HepG2 (cell line): ENCODE data around the gene BCL7A. TPM values are rescaled to one million over a fixed set of nuclear protein-coding genes. Genes with fewer than 3 reads are reported as not detected.

Source experiments
- ATAC-seq: fragments of 200-7000 bp; cut with Tn5 transposase; 3 replicates; pipeline ENCODE4 v1.9.1; 2020; ENCODE audit warnings: mild to moderate bottlenecking, moderate library complexity
- BruUV-seq: library from RNA; stranded (reverse); fragments of 400-500 nt; replicated peaks from 2 replicates; lab custom pipeline; 2021; lab: Mats Ljungman, UMichigan
- CTCF ChIA-PET: fragments of 300-600 bp; formaldehyde crosslinking; extraction: SDS; loops from one replicate; lab custom pipeline; 2021; ENCODE audit warnings: low total read pairs, inconsistent platforms, low intra/inter-chr PET ratio; lab: Yijun Ruan, JAX
- POLR2A ChIA-PET: fragments of 350-600 bp; sonication (Branson Sonifier 250); formaldehyde crosslinking; loops from one replicate; lab custom pipeline; 2020; ENCODE audit warnings: antibody characterized with exemption, inconsistent platforms; lab: Yijun Ruan, JAX
- DNase-seq: peaks from one replicate; pipeline ENCODE4 v3.0.0-alpha.2; 2015; ENCODE audit warnings: low spot score
- FAIRE-seq: peaks from 3 replicates; lab custom pipeline; 2011; peaks lifted over from hg19 to GRCh38; lab: Jason Lieb, UNC
- H2AFZ ChIP-seq: one replicate; pipeline ENCODE4 v1.6.1; 2011; ENCODE audit warnings: low read length, inconsistent platforms
- H3K27ac ChIP-seq: fragments of 300-600 bp; 3 replicates; pipeline ENCODE4 v1.8.0; 2011; ENCODE audit warnings: mixed run types, mild to moderate bottlenecking, mixed read lengths, low read length, inconsistent platforms; ENCODE audit not compliant: insufficient read depth; ENCODE audit errors: extremely low read length
- H3K27me3 ChIP-seq, 2 experiments: fragments of 200-600 bp in 1 of 2; 2 replicates in 1 of 2; 3 replicates in 1 of 2; pipeline versions ENCODE4 v1.6.0 to v1.8.0; 2011; ENCODE audit warnings: low read length in 2 of 2, mild to moderate bottlenecking in 2 of 2, moderate library complexity in 2 of 2, inconsistent platforms in 1 of 2; ENCODE audit not compliant: insufficient read depth in 2 of 2, control insufficient read depth in 1 of 2
- H3K36me3 ChIP-seq, 2 experiments: fragments of 200-600 bp in 1 of 2; replicated peaks in 1 of 2; 2 replicates in 1 of 2; 3 replicates in 1 of 2; pipeline versions ENCODE4 v1.5.1 to v1.8.0; 2011; ENCODE audit warnings: low read length in 2 of 2, inconsistent platforms in 1 of 2; ENCODE audit not compliant: insufficient read depth in 2 of 2, control insufficient read depth in 1 of 2
- H3K4me1 ChIP-seq: 2 replicates; pipeline ENCODE4 v1.5.1; 2012; ENCODE audit warnings: low read length, inconsistent platforms; ENCODE audit not compliant: insufficient read depth
- H3K4me2 ChIP-seq: 2 replicates; pipeline ENCODE4 v1.6.0; 2011; ENCODE audit warnings: low read depth, low read length, inconsistent platforms
- H3K4me3 ChIP-seq, 3 experiments: fragments of 200-600 bp in 1 of 3; sonication (generic), shearing (Covaris generic) in 1 of 3; replicated peaks in 1 of 3; 2 replicates each; pipeline ENCODE4 v1.5.1; 2011 to 2016; ENCODE audit warnings: low read length in 3 of 3, inconsistent platforms in 2 of 3, low read depth in 2 of 3, mild to moderate bottlenecking in 2 of 3, control low read depth in 1 of 3, mixed read lengths in 1 of 3; ENCODE audit not compliant: insufficient read depth in 1 of 3
- H3K79me2 ChIP-seq: one replicate; pipeline ENCODE4 v1.6.1; 2011; ENCODE audit warnings: low read length, inconsistent platforms; ENCODE audit not compliant: insufficient read depth
- H3K9ac ChIP-seq: 2 replicates; pipeline ENCODE4 v1.6.0; 2011; ENCODE audit warnings: mild to moderate bottlenecking, low read depth, low read length, inconsistent platforms; ENCODE audit not compliant: insufficient read depth
- H3K9me3 ChIP-seq: 2 replicates; pipeline ENCODE4 v1.5.1; 2012; ENCODE audit warnings: mild to moderate bottlenecking, low read length
- H4K20me1 ChIP-seq: 2 replicates; pipeline ENCODE4 v1.6.0; 2011; ENCODE audit warnings: inconsistent platforms, mild to moderate bottlenecking, low read length, moderate library complexity; ENCODE audit not compliant: insufficient read depth
- ZNF501 ChIP-seq: sonication (generic); formaldehyde crosslinking; IDR thresholded peaks from 2 replicates; pipeline ENCODE4 v1.5.1; 2020; ENCODE audit warnings: mild to moderate bottlenecking, moderate library complexity, missing genetic modification reagents
- WGBS: methylation state at CpG from one replicate; pipeline ENCODE4 v1.1.6; 2017; ENCODE audit warnings: low lambda C conversion rate; 5-methylcytosine and 5-hydroxymethylcytosine counted together
- in situ Hi-C: cut with HindIII; loops from 2 replicates; pipeline ENCODE4 v1.10.0; 2017; ENCODE audit warnings: low pct_unique_long_range_greater_than_20kb; ENCODE audit not compliant: extremely low pct_ligation_motif_present
- intact Hi-C: fragments of 100-400 bp; cut with micrococcal nuclease; formaldehyde crosslinking; loops from one replicate; pipeline ENCODE4 v1.10.0; 2022; ENCODE audit not compliant: unreplicated experiment
- polyA plus RNA-seq, 8 experiments: library from polyadenylated mRNA; depleted of rRNA in 3 of 8; stranded (reverse) in 7 of 8; unstranded in 1 of 8; fragments of >200 nt; fragmentation: Illumina TruSeq in 4 of 8; extraction: Trizol in 4 of 8; gene quantifications; 2 replicates each; pipeline versions ENCODE4 v1.2.1 to v1.2.3, GENCODE V29; 2011 to 2016; ENCODE audit warnings: low read depth in 4 of 8, missing spikeins in 1 of 8, mixed read lengths in 1 of 8; ENCODE audit not compliant: insufficient read depth in 1 of 8
- total RNA-seq, 5 experiments: library from RNA; depleted of rRNA; stranded (reverse); fragments of >200 nt; fragmentation: Illumina TruSeq; extraction: Trizol; gene quantifications; 2 replicates each; pipeline ENCODE4 v1.2.3, GENCODE V29; 2016; ENCODE audit warnings: low read depth in 1 of 5
- TF ChIP-seq, protein P1 (sequence below): sonication (generic); formaldehyde crosslinking; IDR thresholded peaks from 2 replicates; pipeline ENCODE4 v1.4.0; 2020; ENCODE audit warnings: low read depth, missing genetic modification reagents

The BCL7A gene
- total and polyA plus RNA-seq, 2 of the 13 experiments (the other 11 are each of a cell fraction or from before 2014, with no cell fraction given): 4.1 to 6.2 TPM

DNA sequence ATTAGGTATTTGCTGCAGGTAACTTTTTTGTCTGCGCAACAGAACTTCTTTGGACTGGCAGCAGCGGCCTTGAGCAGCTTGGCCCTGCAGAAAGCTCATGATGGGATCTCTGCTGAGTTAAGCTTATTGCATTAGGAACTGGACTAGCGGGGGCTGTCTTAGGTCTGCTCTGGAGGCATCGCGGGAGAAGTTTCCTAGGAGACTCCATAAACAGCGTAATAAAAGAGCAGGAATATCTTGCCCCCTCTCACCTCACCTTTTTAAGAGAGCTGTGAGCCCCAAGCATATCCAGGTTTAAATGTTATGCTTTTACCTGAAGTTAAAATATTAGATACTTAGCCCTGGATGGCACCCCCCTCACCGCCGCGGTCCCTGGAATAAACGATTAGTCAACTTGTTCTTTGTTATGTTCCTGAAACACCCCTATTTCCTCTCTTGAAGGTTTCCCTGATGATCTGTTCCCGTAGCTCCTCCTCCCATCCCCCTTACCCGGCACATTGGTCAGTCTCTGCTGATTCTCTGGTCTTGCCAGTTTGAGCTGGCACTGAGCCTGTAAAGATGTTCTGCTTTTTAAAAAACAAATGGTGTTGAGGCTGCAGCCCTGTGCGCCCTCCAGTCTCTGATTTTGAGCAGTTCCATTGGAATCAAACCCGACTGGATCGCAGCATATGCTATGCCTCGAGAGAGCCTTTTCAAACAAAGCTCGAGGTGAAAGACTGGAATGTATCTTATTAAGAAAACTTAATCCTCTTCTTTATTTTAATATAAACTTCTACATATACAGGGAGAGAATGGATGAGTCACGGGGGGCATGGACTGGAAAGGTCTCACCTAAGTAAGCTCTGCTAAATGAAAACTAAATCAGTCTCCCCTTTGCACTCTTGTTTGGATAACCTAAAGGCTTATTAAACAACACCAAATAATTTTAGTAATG lies 58.7 kb downstream of the BCL7A start:
- no peak for TF ChIP-seq ZNF501 (CRISPR knock-in tag)
- TF ChIP-seq, protein P1, sequence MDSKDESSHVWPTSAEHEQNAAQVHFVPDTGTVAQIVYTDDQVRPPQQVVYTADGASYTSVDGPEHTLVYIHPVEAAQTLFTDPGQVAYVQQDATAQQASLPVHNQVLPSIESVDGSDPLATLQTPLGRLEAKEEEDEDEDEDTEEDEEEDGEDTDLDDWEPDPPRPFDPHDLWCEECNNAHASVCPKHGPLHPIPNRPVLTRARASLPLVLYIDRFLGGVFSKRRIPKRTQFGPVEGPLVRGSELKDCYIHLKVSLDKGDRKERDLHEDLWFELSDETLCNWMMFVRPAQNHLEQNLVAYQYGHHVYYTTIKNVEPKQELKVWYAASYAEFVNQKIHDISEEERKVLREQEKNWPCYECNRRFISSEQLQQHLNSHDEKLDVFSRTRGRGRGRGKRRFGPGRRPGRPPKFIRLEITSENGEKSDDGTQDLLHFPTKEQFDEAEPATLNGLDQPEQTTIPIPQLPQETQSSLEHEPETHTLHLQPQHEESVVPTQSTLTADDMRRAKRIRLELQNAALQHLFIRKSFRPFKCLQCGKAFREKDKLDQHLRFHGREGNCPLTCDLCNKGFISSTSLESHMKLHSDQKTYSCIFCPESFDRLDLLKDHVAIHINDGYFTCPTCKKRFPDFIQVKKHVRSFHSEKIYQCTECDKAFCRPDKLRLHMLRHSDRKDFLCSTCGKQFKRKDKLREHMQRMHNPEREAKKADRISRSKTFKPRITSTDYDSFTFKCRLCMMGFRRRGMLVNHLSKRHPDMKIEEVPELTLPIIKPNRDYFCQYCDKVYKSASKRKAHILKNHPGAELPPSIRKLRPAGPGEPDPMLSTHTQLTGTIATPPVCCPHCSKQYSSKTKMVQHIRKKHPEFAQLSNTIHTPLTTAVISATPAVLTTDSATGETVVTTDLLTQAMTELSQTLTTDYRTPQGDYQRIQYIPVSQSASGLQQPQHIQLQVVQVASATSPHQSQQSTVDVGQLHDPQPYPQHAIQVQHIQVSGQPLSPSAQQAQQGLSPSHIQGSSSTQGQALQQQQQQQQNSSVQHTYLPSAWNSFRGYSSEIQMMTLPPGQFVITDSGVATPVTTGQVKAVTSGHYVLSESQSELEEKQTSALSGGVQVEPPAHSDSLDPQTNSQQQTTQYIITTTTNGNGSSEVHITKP (CRISPR knock-in tag): 0 out of 2 replicates have a peak, but pooled peaks have one; percentile 52
- H3K27ac ChIP-seq: no peak overlapping the region
- no peak overlapping the region for H2AFZ ChIP-seq
- H4K20me1 ChIP-seq: peaks cover 17% of the 10 kb centered on the region
- intact Hi-C loops: no loop called here
- peak overlapping the region; percentile 56 to 74 (median 62) for H3K4me3 ChIP-seq
- H3K27me3 ChIP-seq: no peaks in the 10 kb centered on the region
- 60% methylated on average over 18 of the region's 18 CpGs for WGBS
- ATAC-seq (no peak), FAIRE-seq (no peak), DNase-seq (no peak)
- peaks cover 3 to 12% of the 10 kb centered on the region in 2 experiments; a peak in 4 of 5 replicates for H3K36me3 ChIP-seq
- no peaks in the 10 kb centered on the region for H3K9me3 ChIP-seq
- BruUV-seq: TSS peak; percentile 60
- peak overlapping the region; percentile 99 for H3K4me2 ChIP-seq
- H3K9ac ChIP-seq: peak overlapping the region; percentile 68; the same call in 1 of the 2 replicates
- POLR2A ChIA-PET: interaction anchor here (0.6 to 3.9 kb wide), 4 partner anchors 17 to 40 kb away, joined by 3 to 27 read pairs (median 6); no protein-coding TSS in a partner anchor
- H3K4me1 ChIP-seq: peaks cover 58% of the 10 kb centered on the region
- in situ Hi-C loops: no loop called here
- H3K79me2 ChIP-seq: peaks cover 42% of the 10 kb centered on the region
- CTCF ChIA-PET: no interaction called here
